ENCODE data around the gene SPINK13.

DNA sequence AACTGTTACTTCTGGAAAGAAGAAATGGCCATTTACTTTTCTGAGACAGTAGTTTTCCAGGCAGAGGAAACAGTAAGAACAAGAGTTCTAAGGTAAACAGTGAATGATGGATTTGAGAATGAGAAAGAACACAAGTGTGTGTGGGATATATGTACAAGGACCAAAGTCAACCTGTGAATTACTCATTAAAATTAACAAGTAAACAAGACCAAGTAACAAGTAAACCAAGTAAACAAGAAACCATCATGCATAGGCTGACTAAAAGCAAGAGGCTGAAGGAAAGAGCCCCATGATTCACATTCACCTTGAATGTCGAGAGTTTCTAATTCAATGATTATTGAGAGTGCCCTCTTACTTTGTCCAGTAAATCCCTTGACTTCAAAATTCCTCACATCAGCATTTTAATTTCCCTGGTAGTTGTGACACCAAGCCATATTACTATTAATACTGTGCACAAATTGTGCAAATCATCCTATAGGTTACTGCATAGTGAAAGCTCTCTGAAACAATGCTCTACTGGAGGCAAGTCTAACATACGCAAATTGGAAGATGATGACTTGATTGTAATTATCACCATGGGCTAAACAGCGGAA is 40.1 kb upstream of the SPINK13 start:
- TF ChIP-seq, protein P1, sequence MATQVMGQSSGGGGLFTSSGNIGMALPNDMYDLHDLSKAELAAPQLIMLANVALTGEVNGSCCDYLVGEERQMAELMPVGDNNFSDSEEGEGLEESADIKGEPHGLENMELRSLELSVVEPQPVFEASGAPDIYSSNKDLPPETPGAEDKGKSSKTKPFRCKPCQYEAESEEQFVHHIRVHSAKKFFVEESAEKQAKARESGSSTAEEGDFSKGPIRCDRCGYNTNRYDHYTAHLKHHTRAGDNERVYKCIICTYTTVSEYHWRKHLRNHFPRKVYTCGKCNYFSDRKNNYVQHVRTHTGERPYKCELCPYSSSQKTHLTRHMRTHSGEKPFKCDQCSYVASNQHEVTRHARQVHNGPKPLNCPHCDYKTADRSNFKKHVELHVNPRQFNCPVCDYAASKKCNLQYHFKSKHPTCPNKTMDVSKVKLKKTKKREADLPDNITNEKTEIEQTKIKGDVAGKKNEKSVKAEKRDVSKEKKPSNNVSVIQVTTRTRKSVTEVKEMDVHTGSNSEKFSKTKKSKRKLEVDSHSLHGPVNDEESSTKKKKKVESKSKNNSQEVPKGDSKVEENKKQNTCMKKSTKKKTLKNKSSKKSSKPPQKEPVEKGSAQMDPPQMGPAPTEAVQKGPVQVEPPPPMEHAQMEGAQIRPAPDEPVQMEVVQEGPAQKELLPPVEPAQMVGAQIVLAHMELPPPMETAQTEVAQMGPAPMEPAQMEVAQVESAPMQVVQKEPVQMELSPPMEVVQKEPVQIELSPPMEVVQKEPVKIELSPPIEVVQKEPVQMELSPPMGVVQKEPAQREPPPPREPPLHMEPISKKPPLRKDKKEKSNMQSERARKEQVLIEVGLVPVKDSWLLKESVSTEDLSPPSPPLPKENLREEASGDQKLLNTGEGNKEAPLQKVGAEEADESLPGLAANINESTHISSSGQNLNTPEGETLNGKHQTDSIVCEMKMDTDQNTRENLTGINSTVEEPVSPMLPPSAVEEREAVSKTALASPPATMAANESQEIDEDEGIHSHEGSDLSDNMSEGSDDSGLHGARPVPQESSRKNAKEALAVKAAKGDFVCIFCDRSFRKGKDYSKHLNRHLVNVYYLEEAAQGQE (IDR thresholded peaks at IDR 0.05; ENCODE audit: borderline replicate concordance) = no peak
- TF ChIP-seq, protein P2, sequence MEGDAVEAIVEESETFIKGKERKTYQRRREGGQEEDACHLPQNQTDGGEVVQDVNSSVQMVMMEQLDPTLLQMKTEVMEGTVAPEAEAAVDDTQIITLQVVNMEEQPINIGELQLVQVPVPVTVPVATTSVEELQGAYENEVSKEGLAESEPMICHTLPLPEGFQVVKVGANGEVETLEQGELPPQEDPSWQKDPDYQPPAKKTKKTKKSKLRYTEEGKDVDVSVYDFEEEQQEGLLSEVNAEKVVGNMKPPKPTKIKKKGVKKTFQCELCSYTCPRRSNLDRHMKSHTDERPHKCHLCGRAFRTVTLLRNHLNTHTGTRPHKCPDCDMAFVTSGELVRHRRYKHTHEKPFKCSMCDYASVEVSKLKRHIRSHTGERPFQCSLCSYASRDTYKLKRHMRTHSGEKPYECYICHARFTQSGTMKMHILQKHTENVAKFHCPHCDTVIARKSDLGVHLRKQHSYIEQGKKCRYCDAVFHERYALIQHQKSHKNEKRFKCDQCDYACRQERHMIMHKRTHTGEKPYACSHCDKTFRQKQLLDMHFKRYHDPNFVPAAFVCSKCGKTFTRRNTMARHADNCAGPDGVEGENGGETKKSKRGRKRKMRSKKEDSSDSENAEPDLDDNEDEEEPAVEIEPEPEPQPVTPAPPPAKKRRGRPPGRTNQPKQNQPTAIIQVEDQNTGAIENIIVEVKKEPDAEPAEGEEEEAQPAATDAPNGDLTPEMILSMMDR (IDR thresholded peaks at IDR 0.05; ENCODE audit: poor library complexity, severe bottlenecking) = no peak
- TF ChIP-seq EZH2 (IDR thresholded peaks at IDR 0.05; ENCODE audit: borderline replicate concordance, insufficient read depth, low read length, poor library complexity, severe bottlenecking) = no peak
- no peak for TF ChIP-seq POLR2AphosphoS5 (IDR thresholded peaks at IDR 0.05)
- no peak for TF ChIP-seq MXI1 (conservative IDR thresholded peaks at IDR 0.05; ENCODE audit: poor library complexity, severe bottlenecking)
